Measurements from ENCODE around the gene SYNDIG1L.

The SYNDIG1L gene

GRCh38 chr14:74437496-74438053 lies 11.6 kb upstream of the SYNDIG1L start:
- DNase-seq (ENCODE audit: low read depth, low spot score): no peak
- no peak overlapping the region for H3K4me3 ChIP-seq (ENCODE audit: low read length)

GRCh38 chr14:74434294-74434693 lies 8.3 kb upstream of the SYNDIG1L start:
- DNase-seq (ENCODE audit: low read depth, low spot score): no peak
- no peak overlapping the region for H3K4me3 ChIP-seq (ENCODE audit: low read length)

DNA sequence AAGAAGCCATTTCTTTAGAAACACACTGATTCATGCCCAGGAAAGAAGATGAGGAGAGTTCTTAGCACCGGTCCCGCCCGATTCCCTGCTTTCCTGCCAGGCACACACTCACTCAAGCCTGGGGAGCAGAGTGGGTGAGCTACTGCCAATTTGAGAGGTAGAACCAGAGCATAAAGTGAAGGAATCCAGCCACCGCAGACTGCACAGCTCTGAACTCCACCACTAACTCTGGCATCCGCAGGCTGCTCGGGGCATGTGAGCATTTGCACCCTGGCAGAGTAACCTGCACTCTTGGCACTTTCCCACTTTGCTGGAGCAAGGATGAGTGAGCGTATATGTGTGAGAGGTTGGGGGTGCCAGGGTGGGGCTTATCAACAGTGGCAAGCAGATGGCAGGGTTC lies 4.0 kb upstream of the SYNDIG1L start:
- no peak for DNase-seq (ENCODE audit: low read depth, low spot score)
- no peak overlapping the region for H3K4me3 ChIP-seq (ENCODE audit: low read length)

DNA sequence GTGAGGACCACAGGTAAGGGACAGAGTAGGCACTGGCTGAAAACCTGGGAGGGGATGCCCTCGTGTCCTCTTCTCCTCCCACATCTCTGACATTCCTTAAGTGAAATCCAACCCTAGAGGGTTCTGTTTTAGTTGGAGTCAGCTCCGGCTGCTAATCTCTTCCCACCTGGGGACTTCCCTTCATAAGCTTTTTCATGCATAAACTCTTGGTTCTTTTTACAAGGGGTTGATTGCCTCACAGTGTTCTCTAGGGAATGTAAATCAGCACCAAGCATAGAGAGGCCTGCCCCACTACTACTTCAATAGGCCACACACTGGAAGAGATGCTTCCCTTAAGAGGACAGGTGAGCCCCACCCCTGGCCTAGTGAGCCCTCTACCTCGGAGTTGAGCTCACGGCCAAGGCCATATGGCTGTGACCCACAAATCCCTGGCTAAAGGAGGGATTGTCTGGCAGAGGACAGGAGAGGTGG lies 3.2 kb upstream of the SYNDIG1L start:
- H3K4me3 ChIP-seq (ENCODE audit: low read length): no peak overlapping the region
- DNase-seq (ENCODE audit: low read depth, low spot score): no peak

DNA sequence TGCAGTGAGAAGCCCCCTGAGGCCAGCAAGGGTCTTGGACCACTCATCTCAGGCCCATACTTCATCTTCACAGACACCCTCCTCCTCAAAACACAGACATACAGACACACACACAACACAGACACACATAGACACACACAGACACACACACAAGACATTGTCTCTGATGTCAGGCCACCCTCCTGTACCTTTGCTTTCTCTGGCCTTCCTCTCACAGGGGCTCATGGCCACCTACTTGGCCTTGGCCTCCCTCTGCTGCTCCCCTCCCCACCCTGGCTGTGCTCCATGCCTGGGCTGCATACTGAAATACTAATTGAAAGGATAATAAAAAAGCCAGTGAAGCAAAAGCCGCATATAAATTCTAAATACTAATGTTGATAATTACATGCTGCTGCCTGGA lies 1.6 kb upstream of the SYNDIG1L start:
- no peak overlapping the region for H3K4me3 ChIP-seq (ENCODE audit: low read length)
- DNase-seq (ENCODE audit: low read depth, low spot score): no peak

GRCh38 chr14:74425525-74426201 lies 347 bp downstream of the SYNDIG1L start:
- no peak for DNase-seq (ENCODE audit: low read depth, low spot score)

GRCh38 chr14:74424606-74425005 lies 1.4 kb downstream of the SYNDIG1L start:
- DNase-seq (ENCODE audit: low read depth, low spot score): no peak
- no peak overlapping the region for H3K4me3 ChIP-seq (ENCODE audit: low read length)

More at GRCh38 chr14:74425525-74426201, 347 bp downstream of the SYNDIG1L start:
- H3K4me3 ChIP-seq (ENCODE audit: low read length): no peak overlapping the region

DNA sequence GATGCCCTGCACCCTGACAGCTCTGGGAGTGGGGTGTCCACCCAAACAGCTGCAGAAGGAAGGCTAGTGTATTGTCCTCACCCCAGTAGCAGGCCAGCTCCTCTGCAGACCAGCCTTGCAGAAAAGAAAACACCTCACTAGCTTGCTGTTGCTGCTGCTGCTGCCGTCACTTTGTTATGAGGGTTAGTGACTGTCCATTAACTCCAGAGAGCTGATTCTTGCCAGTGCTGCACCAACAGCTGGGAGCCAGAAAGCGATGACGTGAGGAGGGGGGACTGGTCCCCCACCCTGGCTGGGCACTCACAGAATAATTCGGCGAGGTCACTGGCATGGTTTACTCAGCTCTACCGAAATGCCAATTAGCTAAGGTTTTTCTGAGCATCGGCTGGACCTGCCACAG lies 2.8 kb downstream of the SYNDIG1L start:
- no peak for DNase-seq (ENCODE audit: low read depth, low spot score)
- no peak overlapping the region for H3K4me3 ChIP-seq (ENCODE audit: low read length)

DNA sequence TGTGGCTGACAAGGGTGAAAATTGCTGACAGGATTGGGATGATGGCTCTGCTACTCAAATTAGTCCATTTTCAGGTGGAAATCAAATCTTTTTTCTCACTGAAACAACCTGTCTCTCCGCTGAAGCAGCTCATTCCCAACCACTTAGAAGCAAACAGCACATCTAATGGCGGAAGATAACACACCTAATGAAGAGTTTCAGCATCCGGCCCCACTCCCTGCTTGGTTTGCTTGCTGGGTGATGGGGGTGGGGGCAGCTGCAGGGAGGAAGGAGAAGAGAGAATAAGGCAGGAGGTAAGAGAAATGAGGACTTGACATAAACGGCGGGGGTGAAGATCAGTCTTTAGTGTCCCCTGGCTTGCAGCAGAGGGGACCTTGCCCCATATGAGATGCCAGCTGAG lies 4.0 kb downstream of the SYNDIG1L start:
- DNase-seq (ENCODE audit: low read depth, low spot score): no peak
- no peak overlapping the region for H3K4me3 ChIP-seq (ENCODE audit: low read length)

DNA sequence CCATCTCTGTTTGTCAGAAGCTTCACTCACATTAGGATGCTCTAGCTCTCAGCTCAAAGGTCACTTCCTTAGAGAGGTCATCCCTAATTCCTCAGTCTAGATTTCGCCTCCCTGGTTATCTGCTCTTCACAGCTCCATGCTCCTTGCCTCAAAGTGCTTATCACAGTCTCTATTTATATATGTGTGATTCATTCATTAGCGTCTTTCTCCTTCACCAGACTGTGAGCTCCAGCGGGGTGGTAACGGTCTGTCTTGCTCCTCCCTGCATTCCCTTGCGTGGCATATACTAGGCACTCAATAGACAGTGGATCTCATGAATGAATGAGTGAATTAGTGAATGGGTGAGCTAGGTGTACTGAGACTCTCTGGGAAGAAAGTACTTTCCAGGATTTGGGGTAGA lies 6.9 kb downstream of the SYNDIG1L start:
- H3K4me3 ChIP-seq (ENCODE audit: low read length): no peak overlapping the region
- no peak for DNase-seq (ENCODE audit: low read depth, low spot score)

- no peak overlapping the region for H3K4me3 ChIP-seq (ENCODE audit: low read length)
- no peak for DNase-seq (ENCODE audit: low read depth, low spot score)
Measured at GRCh38 chr14:74418031-74418430, 8.0 kb downstream of the SYNDIG1L start.

DNA sequence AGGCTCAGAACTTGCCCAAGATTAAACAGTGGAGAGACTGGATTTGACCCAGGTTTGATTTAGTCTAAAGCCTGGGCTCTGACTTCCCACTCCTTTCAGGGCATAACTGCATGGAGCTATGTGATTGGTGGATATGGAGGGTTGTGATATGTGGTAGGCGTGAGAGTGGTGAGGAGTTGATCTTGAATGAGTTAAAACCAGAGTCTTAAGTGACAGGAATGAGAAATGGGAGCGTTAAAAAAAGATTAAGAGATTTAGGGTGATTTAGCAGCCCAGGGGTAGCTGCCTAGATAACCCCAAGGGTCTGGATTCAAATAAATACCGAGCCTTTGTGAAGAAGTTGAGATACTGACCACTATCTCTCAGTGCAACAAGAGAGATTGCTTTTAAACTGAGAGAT lies 8.4 kb downstream of the SYNDIG1L start:
- no peak for DNase-seq (ENCODE audit: low read depth, low spot score)
- no peak overlapping the region for H3K4me3 ChIP-seq (ENCODE audit: low read length)

DNA sequence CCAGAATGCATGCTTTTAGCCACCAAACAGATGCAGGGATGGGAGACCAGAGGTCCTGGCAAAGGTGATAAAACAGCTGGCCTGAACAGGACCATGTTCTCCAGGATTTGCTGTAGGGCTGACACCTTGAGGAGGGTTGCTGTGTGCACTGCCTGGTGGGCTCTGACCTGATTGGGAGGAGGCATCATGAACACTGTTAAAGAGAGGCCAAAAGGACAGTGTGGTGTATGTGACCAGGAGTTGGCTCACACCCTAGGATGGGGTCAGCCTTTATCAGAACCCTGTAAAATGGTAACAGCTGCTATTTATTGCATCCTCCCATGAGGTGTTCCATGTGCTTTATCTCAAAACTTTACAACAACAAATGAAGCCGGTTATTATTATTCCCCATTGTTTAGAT lies 8.8 kb downstream of the SYNDIG1L start:
- no peak for DNase-seq (ENCODE audit: low read depth, low spot score)
- H3K4me3 ChIP-seq (ENCODE audit: low read length): no peak overlapping the region

DNA sequence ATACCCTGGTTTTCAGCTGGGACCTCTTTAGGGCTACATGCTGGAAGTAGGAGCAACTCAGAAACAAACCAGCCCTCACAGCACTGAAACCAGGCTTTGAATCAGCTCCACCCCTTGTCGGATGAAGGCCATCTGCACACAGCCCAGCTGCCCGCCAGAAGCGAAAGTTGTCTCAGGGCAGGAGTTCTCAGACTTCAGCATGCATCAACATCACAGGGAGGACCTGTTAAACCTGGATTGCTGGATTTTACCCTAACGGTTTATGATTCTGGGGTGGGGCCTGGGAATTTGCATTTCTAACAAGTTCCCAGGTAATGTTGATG lies 10.9 kb downstream of the SYNDIG1L start:
- H3K4me3 ChIP-seq (ENCODE audit: low read length): no peak overlapping the region
- DNase-seq (ENCODE audit: low read depth, low spot score): no peak

DNA sequence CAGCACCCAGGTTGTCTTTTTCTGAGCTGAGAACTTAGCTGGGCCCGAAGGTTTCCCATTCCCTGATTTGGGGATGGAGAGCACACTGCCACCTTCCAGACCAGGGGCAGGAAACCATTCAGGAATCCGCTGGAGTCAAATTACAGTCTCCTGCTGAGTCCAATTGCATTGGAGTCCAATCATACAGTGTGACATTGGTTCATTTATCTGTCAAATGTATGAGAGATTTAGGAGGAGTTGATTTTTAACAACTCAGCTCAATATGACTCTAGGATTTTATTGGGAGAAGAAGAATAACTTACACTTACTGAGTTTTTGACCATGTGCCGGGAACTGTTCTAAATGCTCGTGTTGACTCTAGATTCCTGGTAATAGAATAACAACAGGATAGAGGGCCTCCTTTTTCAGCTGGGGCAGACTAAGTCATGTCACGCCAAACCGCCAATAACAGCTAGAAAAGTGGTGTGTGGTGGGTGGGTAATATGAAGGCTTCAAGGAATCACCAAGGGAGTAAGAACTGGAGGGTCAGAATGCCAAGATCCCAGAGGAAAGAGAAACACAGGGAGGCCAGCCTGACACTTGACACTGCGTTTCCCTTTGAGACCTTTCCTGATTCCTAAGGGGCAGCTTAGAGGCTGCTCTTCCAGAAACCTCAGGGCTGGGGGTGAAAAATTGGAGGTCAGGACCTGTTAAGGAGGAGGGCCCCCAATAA lies 11.5 kb downstream of the SYNDIG1L start:
- DNase-seq (ENCODE audit: low read depth, low spot score): no peak
- H3K4me3 ChIP-seq (ENCODE audit: low read length): no peak overlapping the region

- H3K4me3 ChIP-seq (ENCODE audit: low read length): no peak overlapping the region
- DNase-seq (ENCODE audit: low read depth, low spot score): no peak
Measured at GRCh38 chr14:74413627-74414026, 12.4 kb downstream of the SYNDIG1L start.

- H3K4me3 ChIP-seq (ENCODE audit: low read length): no peak overlapping the region
- no peak for DNase-seq (ENCODE audit: low read depth, low spot score)
Measured at GRCh38 chr14:74412753-74413152, 13.3 kb downstream of the SYNDIG1L start.

DNA sequence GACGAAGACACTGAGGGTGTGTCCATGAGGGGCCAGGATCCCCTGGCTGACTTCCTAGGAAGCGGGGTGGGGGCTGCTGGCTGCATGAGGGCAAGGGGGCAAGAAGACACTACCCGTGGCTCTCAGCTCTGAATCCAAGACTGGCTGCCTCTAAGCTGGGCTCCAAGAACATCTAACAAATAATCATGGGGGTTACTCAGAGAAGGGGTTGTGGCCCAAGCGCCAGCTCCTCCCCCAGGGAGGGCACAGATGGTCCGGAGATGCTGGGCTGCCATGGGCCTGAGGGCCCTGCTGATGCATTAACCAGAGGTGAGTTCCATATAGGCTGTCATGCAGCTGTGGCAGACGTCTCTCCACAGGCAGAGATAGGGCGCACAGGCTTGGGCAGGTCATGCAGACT lies 14.3 kb downstream of the SYNDIG1L start:
- H3K4me3 ChIP-seq (ENCODE audit: low read length): no peak overlapping the region
- DNase-seq (ENCODE audit: low read depth, low spot score): no peak

- no peak overlapping the region for H3K4me3 ChIP-seq (ENCODE audit: low read length)
- no peak for DNase-seq (ENCODE audit: low read depth, low spot score)
Measured at GRCh38 chr14:74409441-74409840, 16.6 kb downstream of the SYNDIG1L start.

GRCh38 chr14:74408870-74409269 lies 17.1 kb downstream of the SYNDIG1L start:
- H3K4me3 ChIP-seq (ENCODE audit: low read length): no peak overlapping the region
- DNase-seq (ENCODE audit: low read depth, low spot score): no peak

- DNase-seq (ENCODE audit: low read depth, low spot score): no peak
- H3K4me3 ChIP-seq (ENCODE audit: low read length): no peak overlapping the region
Measured at GRCh38 chr14:74407801-74408154, 18.2 kb downstream of the SYNDIG1L start.
